ENCODE results near the gene CDKN2A.

The CDKN2A gene

GRCh38 chr9:21936161-21936560 lies 58.0 kb downstream of the CDKN2A start:
- no peaks in the 10 kb centered on the region for H3K9me2 ChIP-seq (replicated peaks; ENCODE audit: low read depth, low read length)
- no peaks in the 10 kb centered on the region for H4K20me1 ChIP-seq (ENCODE audit: insufficient read depth, low read length, poor library complexity, severe bottlenecking)
- TF ChIP-seq EZH2phosphoT487 (IDR thresholded peaks at IDR 0.05; ENCODE audit: borderline replicate concordance) (no peak), CTCF (conservative IDR thresholded peaks at IDR 0.05; ENCODE audit: low read length) (no peak)
- H3F3A ChIP-seq (ENCODE audit: low read depth), result no peaks in the 10 kb centered on the region
- H3K4me3 ChIP-seq (ENCODE audit: low read length, poor library complexity, severe bottlenecking), result no peak overlapping the region
- H3K4me1 ChIP-seq (ENCODE audit: insufficient read depth, low read length, poor library complexity, severe bottlenecking), result no peaks in the 10 kb centered on the region
- no peaks in the 10 kb centered on the region for H3K9me3 ChIP-seq (ENCODE audit: insufficient read depth, low read depth, low read length)
- no peaks in the 10 kb centered on the region for H3K27me3 ChIP-seq (ENCODE audit: insufficient read depth, low read length, poor library complexity, severe bottlenecking)
- H3K4me2 ChIP-seq (ENCODE audit: low read depth, low read length, poor library complexity, severe bottlenecking), result no peak overlapping the region
- no peaks in the 10 kb centered on the region for H3K36me3 ChIP-seq (ENCODE audit: insufficient read depth, low read length)
- no peaks in the 10 kb centered on the region for H3K79me2 ChIP-seq (ENCODE audit: insufficient read depth, low read length)
- no peak overlapping the region for H2AFZ ChIP-seq (ENCODE audit: low read length)
- H3K9ac ChIP-seq (ENCODE audit: low read depth, low read length, poor library complexity, severe bottlenecking), result no peak overlapping the region

- Histone ChIP-seq H3F3A (ENCODE audit: low read depth) (no peaks in the 10 kb centered on the region), H3K36me3 (ENCODE audit: insufficient read depth, low read length) (no peaks in the 10 kb centered on the region), H3K9me2 (replicated peaks; ENCODE audit: low read depth, low read length) (no peaks in the 10 kb centered on the region), H3K4me2 (ENCODE audit: low read depth, low read length, poor library complexity, severe bottlenecking) (no peak overlapping the region), H3K4me1 (ENCODE audit: insufficient read depth, low read length, poor library complexity, severe bottlenecking) (no peaks in the 10 kb centered on the region), H3K9ac (ENCODE audit: low read depth, low read length, poor library complexity, severe bottlenecking) (no peak overlapping the region), H2AFZ (ENCODE audit: low read length) (no peak overlapping the region), H3K4me3 (ENCODE audit: low read length, poor library complexity, severe bottlenecking) (no peak overlapping the region), H3K79me2 (ENCODE audit: insufficient read depth, low read length) (no peaks in the 10 kb centered on the region), H3K9me3 (ENCODE audit: insufficient read depth, low read depth, low read length) (no peaks in the 10 kb centered on the region), H3K27me3 (ENCODE audit: insufficient read depth, low read length, poor library complexity, severe bottlenecking) (no peaks in the 10 kb centered on the region), H4K20me1 (ENCODE audit: insufficient read depth, low read length, poor library complexity, severe bottlenecking) (no peaks in the 10 kb centered on the region)
- TF ChIP-seq EZH2phosphoT487 (IDR thresholded peaks at IDR 0.05; ENCODE audit: borderline replicate concordance), result no peak
Measured at GRCh38 chr9:21935631-21936030, 58.6 kb downstream of the CDKN2A start.

GRCh38 chr9:21933865-21934264 lies 60.3 kb downstream of the CDKN2A start:
- H3K4me1 ChIP-seq (ENCODE audit: insufficient read depth, low read length, poor library complexity, severe bottlenecking), result no peaks in the 10 kb centered on the region
- H3K27me3 ChIP-seq (ENCODE audit: insufficient read depth, low read length, poor library complexity, severe bottlenecking), result no peaks in the 10 kb centered on the region
- TF ChIP-seq EZH2phosphoT487 (IDR thresholded peaks at IDR 0.05; ENCODE audit: borderline replicate concordance), result no peak
- no peak for TF ChIP-seq CTCF (conservative IDR thresholded peaks at IDR 0.05; ENCODE audit: low read length)
- no peak overlapping the region for H3K4me2 ChIP-seq (ENCODE audit: low read depth, low read length, poor library complexity, severe bottlenecking)
- H3K9ac ChIP-seq (ENCODE audit: low read depth, low read length, poor library complexity, severe bottlenecking), result no peak overlapping the region
- H3F3A ChIP-seq (ENCODE audit: low read depth), result no peaks in the 10 kb centered on the region
- H4K20me1 ChIP-seq (ENCODE audit: insufficient read depth, low read length, poor library complexity, severe bottlenecking), result no peaks in the 10 kb centered on the region
- no peaks in the 10 kb centered on the region for H3K9me2 ChIP-seq (replicated peaks; ENCODE audit: low read depth, low read length)
- no peaks in the 10 kb centered on the region for H3K9me3 ChIP-seq (ENCODE audit: insufficient read depth, low read depth, low read length)
- no peaks in the 10 kb centered on the region for H3K36me3 ChIP-seq (ENCODE audit: insufficient read depth, low read length)
- no peak overlapping the region for H3K4me3 ChIP-seq (ENCODE audit: low read length, poor library complexity, severe bottlenecking)
- H2AFZ ChIP-seq (ENCODE audit: low read length), result no peak overlapping the region
- no peaks in the 10 kb centered on the region for H3K79me2 ChIP-seq (ENCODE audit: insufficient read depth, low read length)

- no peak overlapping the region for H3K4me3 ChIP-seq (ENCODE audit: low read length, poor library complexity, severe bottlenecking)
- no peak for TF ChIP-seq CTCF (conservative IDR thresholded peaks at IDR 0.05; ENCODE audit: low read length)
- no peak for TF ChIP-seq EZH2phosphoT487 (IDR thresholded peaks at IDR 0.05; ENCODE audit: borderline replicate concordance)
- no peaks in the 10 kb centered on the region for H3K79me2 ChIP-seq (ENCODE audit: insufficient read depth, low read length)
- no peaks in the 10 kb centered on the region for H3K36me3 ChIP-seq (ENCODE audit: insufficient read depth, low read length)
- H3K9me2 ChIP-seq (replicated peaks; ENCODE audit: low read depth, low read length), result no peaks in the 10 kb centered on the region
- no peaks in the 10 kb centered on the region for H3K9me3 ChIP-seq (ENCODE audit: insufficient read depth, low read depth, low read length)
- no peaks in the 10 kb centered on the region for H4K20me1 ChIP-seq (ENCODE audit: insufficient read depth, low read length, poor library complexity, severe bottlenecking)
- H3F3A ChIP-seq (ENCODE audit: low read depth), result no peaks in the 10 kb centered on the region
- H3K4me2 ChIP-seq (ENCODE audit: low read depth, low read length, poor library complexity, severe bottlenecking), result no peak overlapping the region
- no peaks in the 10 kb centered on the region for H3K4me1 ChIP-seq (ENCODE audit: insufficient read depth, low read length, poor library complexity, severe bottlenecking)
- no peaks in the 10 kb centered on the region for H3K27me3 ChIP-seq (ENCODE audit: insufficient read depth, low read length, poor library complexity, severe bottlenecking)
- no peak overlapping the region for H3K9ac ChIP-seq (ENCODE audit: low read depth, low read length, poor library complexity, severe bottlenecking)
- H2AFZ ChIP-seq (ENCODE audit: low read length), result no peak overlapping the region
Measured at GRCh38 chr9:21933281-21933680, 60.9 kb downstream of the CDKN2A start.

Measured in Loucy (cell line).